Sigmoid colon (tissue), 7 donors: ENCODE results near the gene SUMO3. TPM values are rescaled to one million over a fixed set of nuclear protein-coding genes. Genes with fewer than 3 reads are reported as not detected.

Source experiments
- DNase-seq: peaks from one replicate; pipeline ENCODE4 v3.0.0-alpha.2; 2019
- H3K27ac ChIP-seq, 4 donors: fragments of 200-600 bp; sonication (generic); one replicate each; pipeline ENCODE4 v1.5.1; 2016 to 2019; ENCODE audit warnings: mild to moderate bottlenecking in 1 of 4
- H3K27me3 ChIP-seq, 3 donors: fragments of 200-600 bp; sonication (generic); one replicate each; pipeline ENCODE4 v1.5.1; 2019; ENCODE audit warnings: mild to moderate bottlenecking in 1 of 3
- H3K36me3 ChIP-seq, 4 donors: fragments of 200-600 bp; sonication (generic); one replicate each; pipeline ENCODE4 v1.5.1; 2016 to 2019
- H3K4me1 ChIP-seq, 4 donors: fragments of 200-600 bp; sonication (generic); one replicate each; pipeline ENCODE4 v1.5.1; 2017 to 2019
- H3K4me3 ChIP-seq, 4 donors: fragments of 200-600 bp; sonication (generic); one replicate each; pipeline ENCODE4 v1.5.1; 2017 to 2019; ENCODE audit warnings: mild to moderate bottlenecking in 2 of 4, moderate library complexity in 1 of 4
- H3K9me3 ChIP-seq, 4 donors: fragments of 200-600 bp in 3 of 4; sonication (generic) in 3 of 4; one replicate each; pipeline versions ENCODE4 v1.5.1 to v1.6.1; 2013 to 2019
- CTCF ChIP-seq, 4 experiments: fragments of 450-650 bp in 3 of 4; fragments of 200-600 bp in 1 of 4; IDR thresholded peaks; one replicate each; pipeline ENCODE4 v1.5.1; 2016 to 2019; ENCODE audit warnings: antibody characterized with exemption in 4 of 4, mild to moderate bottlenecking in 3 of 4, moderate library complexity in 2 of 4
- EP300 ChIP-seq, 4 donors: sonication (generic); formaldehyde crosslinking; IDR thresholded peaks; one replicate each; pipeline ENCODE4 v1.6.1; 2017; ENCODE audit warnings: antibody characterized with exemption in 4 of 4
- POLR2A ChIP-seq, 2 donors: fragments of 450-650 bp; IDR thresholded peaks; one replicate each; pipeline ENCODE4 v1.6.1; 2016; ENCODE audit warnings: antibody characterized with exemption in 2 of 2, mild to moderate bottlenecking in 2 of 2, moderate library complexity in 2 of 2
- POLR2AphosphoS5 ChIP-seq, 4 donors: sonication (generic); formaldehyde crosslinking; IDR thresholded peaks; one replicate each; pipeline ENCODE4 v1.6.1; 2017; ENCODE audit warnings: antibody characterized with exemption in 4 of 4
- WGBS, 2 donors: extraction: QIAGEN DNeasy Blood & Tissue Kit; methylation state at CpG; one replicate each; pipeline ENCODE4 v1.1.7; 2013; 5-methylcytosine and 5-hydroxymethylcytosine counted together
- intact Hi-C: fragments of 100-400 bp; cut with DNase I; formaldehyde crosslinking; loops from one replicate; pipeline ENCODE4 v1.15.1; 2023
- polyA plus RNA-seq, 3 donors: library from polyadenylated mRNA; stranded (reverse); fragments of 200-250 nt; gene quantifications; one replicate each; pipeline ENCODE4 v1.2.3, GENCODE V29; 2013
- total RNA-seq, 4 donors: library from RNA; depleted of rRNA; stranded (reverse); fragments of >200 nt; gene quantifications; one replicate each; pipeline ENCODE4 v1.1.0, GENCODE V29; 2016
- donor health status: healthy with polysubstance abuse.
- donor health status: Bipolar disorder and iron deficiency.
- donor health status: healthy.

The SUMO3 gene
- total and polyA plus RNA-seq, 7 donors: 52.4 to 104 (median 60.1) TPM

- Histone ChIP-seq H3K4me1 (peaks cover 0 to 5% (median 3%) of the 10 kb centered on the region in 4 donors), H3K36me3 (no peaks in the 10 kb centered on the region), H3K4me3 (no peak overlapping the region), H3K27ac (no peak overlapping the region), H3K27me3 (no peaks in the 10 kb centered on the region), H3K9me3 (no peaks in the 10 kb centered on the region)
- WGBS, 2 donors: 79 to 91% methylated on average over 24 of the region's 24 CpGs
- no peak for TF ChIP-seq POLR2A (IDR thresholded peaks at IDR 0.05)
- no peak for TF ChIP-seq CTCF (IDR thresholded peaks at IDR 0.05)
- TF ChIP-seq POLR2AphosphoS5 (IDR thresholded peaks at IDR 0.05): no peak
- no peak for TF ChIP-seq EP300 (IDR thresholded peaks at IDR 0.05)
- no peak for DNase-seq
- intact Hi-C loops: no loop called here
Measured at GRCh38 chr21:44762221-44763049, 55.4 kb downstream of the SUMO3 start.

GRCh38 chr21:44761747-44762208 is 56.1 kb downstream of the SUMO3 start:
- no peak for DNase-seq
- Histone ChIP-seq H3K36me3 (no peaks in the 10 kb centered on the region), H3K4me3 (no peak overlapping the region), H3K9me3 (no peaks in the 10 kb centered on the region), H3K27me3 (no peaks in the 10 kb centered on the region), H3K4me1 (no peaks in the 10 kb centered on the region), H3K27ac (no peak overlapping the region)
- intact Hi-C loops: no loop called here
- 33 to 71% methylated on average over 14 of the region's 14 CpGs for WGBS, 2 donors
- TF ChIP-seq EP300 (IDR thresholded peaks at IDR 0.05) (no peak), POLR2AphosphoS5 (IDR thresholded peaks at IDR 0.05) (no peak), POLR2A (IDR thresholded peaks at IDR 0.05) (no peak), CTCF (IDR thresholded peaks at IDR 0.05) (no peak)

- H3K36me3 ChIP-seq: no peaks in the 10 kb centered on the region
- H3K4me3 ChIP-seq: no peak overlapping the region
- TF ChIP-seq POLR2AphosphoS5 (IDR thresholded peaks at IDR 0.05): no peak
- no peak for TF ChIP-seq CTCF (IDR thresholded peaks at IDR 0.05)
- no peak for TF ChIP-seq POLR2A (IDR thresholded peaks at IDR 0.05)
- TF ChIP-seq EP300 (IDR thresholded peaks at IDR 0.05): no peak
- intact Hi-C loops: no loop called here
- no peaks in the 10 kb centered on the region for H3K27me3 ChIP-seq
- H3K4me1 ChIP-seq: no peaks in the 10 kb centered on the region
- no peak for DNase-seq
- H3K9me3 ChIP-seq: no peaks in the 10 kb centered on the region
- no peak overlapping the region for H3K27ac ChIP-seq
- WGBS, 2 donors: 43 to 63% methylated on average over 21 of the region's 21 CpGs
Measured at GRCh38 chr21:44761011-44761729, 56.7 kb downstream of the SUMO3 start.

- Histone ChIP-seq H3K4me3 (no peak overlapping the region), H3K36me3 (no peaks in the 10 kb centered on the region), H3K27ac (no peak overlapping the region), H3K27me3 (no peaks in the 10 kb centered on the region), H3K9me3 (no peaks in the 10 kb centered on the region), H3K4me1 (no peaks in the 10 kb centered on the region)
- no peak for TF ChIP-seq POLR2AphosphoS5 (IDR thresholded peaks at IDR 0.05)
- TF ChIP-seq POLR2A (IDR thresholded peaks at IDR 0.05): no peak
- no peak for TF ChIP-seq CTCF (IDR thresholded peaks at IDR 0.05)
- TF ChIP-seq EP300 (IDR thresholded peaks at IDR 0.05): no peak
- intact Hi-C loops: no loop called here
- DNase-seq: no peak
- WGBS, 2 donors: 81 to 90% methylated on average over 9 of the region's 9 CpGs
Measured at GRCh38 chr21:44760376-44760775, 57.5 kb downstream of the SUMO3 start.
